ENCODE data around the gene FXYD1.

The FXYD1 gene

DNA sequence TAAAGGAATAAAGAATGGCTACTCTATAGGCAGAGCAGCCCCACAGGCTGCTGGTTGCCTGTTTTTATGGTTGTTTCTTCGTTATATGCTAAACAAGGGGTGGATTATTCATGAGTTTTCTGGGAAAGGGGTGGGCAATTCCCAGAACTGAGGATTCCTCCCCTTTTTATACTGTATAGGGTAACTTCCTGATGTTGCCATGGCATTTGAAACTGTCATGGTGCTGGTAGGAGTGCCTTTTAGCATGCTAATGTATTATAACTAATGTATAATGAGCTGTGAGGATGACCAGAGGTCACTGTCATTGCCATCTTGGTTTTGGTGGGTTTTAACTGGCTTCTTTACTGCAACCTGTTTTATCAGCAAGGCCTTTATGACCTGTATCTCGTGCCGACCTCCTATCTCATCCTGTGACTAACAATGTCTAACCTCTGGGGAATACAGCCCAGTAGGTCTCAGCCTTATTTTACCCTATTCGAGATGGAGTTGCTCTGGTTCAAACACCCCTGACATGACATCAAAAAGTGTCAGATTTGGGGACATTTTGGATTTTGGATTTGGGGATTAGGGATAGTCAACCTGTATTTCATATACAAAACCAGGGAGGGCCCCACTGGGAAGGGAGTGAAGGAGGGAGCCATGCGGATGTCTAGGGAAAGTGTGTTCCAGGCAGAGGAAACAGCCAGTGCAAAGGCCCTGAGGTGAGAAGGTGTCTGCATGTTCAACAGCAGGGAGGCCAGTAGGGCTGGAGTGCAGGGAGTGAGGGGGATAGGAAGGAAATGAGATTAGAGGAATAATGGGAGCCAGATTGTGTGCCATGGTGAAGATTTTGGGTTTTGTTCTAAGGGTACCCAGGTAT, 26.8 kb downstream of the FXYD1 start:
- FAIRE-seq: no peak

GRCh38 chr19:35166100-35167063, 27.8 kb downstream of the FXYD1 start:
- FAIRE-seq: no peak

- FAIRE-seq: no peak
Measured at GRCh38 chr19:35167251-35168119, 28.9 kb downstream of the FXYD1 start.

GRCh38 chr19:35168196-35168595, 29.6 kb downstream of the FXYD1 start:
- no peak for FAIRE-seq

DNA sequence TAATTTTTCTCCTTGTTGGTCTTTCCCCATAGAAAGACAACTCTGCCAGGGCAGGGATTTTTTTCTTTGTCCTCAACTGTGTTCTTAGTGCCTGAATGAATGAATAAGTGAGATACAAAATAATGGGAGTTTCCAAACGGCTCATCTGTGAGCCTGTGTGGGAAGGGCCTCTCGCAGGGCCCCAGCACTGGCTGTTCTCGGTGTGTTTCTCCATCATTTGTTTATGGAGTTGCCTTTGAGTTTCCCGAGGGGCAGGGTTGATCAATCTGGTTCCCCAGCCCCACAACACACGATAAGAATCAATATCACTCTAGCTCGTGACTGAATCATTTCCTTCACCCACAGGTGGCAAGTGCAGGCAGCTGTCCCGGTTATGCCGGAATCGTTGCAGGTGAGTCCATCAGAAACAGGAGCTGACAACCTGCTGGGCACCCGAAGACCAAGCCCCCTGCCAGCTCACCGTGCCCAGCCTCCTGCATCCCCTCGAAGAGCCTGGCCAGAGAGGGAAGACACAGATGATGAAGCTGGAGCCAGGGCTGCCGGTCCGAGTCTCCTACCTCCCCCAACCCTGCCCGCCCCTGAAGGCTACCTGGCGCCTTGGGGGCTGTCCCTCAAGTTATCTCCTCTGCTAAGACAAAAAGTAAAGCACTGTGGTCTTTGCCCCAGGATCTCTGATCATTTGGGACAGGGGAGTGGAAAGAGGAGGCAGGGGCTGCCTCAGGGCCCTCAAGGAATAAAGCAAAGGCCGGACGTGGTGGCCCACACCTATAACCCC, 30.8 kb downstream of the FXYD1 start:
- no peak for FAIRE-seq

DNA sequence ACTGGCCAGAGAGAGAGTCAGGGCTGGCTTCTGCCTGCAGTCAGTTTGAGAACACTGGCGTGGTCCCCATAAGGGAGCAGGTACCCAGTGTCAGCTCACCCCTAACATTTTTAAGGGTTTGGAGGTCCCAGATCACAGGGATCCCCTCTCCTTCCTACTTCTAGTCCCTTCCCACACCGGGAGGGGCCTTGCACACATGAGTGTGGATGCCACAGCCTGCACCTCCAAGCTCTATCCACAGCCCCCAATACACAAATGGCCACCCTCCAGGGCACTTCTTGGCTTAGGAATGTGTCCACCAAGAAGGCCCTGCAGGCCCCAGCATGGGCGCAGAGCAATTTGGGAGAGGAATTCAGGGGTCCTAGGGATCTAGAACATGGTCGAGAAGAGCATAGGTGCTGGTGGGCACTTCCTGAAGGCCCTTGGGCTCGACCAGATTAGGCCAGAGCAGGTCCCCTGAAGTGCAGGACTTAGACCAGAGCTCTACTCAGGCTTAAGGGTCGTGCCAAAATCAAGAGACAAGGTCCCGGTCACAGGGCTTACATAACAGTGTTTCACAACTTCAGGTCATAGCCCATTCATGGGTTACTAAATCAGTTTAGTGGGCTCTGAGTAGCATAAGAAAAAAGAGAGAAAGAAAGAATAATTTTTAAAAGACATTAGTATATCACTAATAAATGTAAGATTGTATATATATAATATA, 31.9 kb downstream of the FXYD1 start:
- no peak for FAIRE-seq

DNA sequence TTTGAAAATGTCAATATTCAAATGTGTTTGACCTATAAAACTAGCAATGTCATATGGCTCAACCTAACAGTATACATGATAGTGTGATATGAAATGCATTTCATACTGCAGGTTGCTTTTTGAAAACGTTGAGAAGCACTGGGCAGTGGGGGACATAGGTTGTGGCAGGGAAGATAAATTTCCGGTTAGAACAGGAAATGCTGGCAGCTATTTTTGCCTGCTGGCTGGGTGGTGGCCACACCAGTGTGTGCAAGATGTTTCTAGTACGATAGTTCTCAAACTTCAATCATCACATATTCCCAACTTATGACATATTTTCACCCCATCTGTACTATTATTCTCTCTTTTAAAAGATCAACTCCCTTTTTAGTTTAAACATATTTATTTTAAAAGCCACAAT, 33.1 kb downstream of the FXYD1 start:
- FAIRE-seq: no peak

DNA sequence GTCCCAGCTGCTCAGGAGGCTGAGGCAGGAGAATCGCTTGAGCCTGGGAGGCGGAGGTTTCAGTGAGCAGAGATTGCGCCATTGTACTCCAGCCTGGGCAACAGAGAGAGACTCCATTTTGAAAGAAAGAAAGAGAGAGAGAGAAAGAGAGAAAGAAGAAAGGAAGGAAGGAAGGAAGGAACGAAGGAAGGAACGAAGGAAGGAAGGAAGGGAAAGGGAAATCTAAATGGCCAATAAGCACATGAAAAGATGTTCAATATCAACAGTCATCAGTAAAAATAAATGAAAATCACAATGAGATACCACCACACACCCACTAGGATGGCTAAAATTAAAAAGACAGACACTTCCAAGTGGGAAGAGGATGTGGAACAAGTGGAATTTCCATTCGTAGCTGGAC, 35.6 kb downstream of the FXYD1 start:
- no peak for FAIRE-seq

GRCh38 chr19:35176181-35176570, 37.6 kb downstream of the FXYD1 start:
- no peak for FAIRE-seq

DNA sequence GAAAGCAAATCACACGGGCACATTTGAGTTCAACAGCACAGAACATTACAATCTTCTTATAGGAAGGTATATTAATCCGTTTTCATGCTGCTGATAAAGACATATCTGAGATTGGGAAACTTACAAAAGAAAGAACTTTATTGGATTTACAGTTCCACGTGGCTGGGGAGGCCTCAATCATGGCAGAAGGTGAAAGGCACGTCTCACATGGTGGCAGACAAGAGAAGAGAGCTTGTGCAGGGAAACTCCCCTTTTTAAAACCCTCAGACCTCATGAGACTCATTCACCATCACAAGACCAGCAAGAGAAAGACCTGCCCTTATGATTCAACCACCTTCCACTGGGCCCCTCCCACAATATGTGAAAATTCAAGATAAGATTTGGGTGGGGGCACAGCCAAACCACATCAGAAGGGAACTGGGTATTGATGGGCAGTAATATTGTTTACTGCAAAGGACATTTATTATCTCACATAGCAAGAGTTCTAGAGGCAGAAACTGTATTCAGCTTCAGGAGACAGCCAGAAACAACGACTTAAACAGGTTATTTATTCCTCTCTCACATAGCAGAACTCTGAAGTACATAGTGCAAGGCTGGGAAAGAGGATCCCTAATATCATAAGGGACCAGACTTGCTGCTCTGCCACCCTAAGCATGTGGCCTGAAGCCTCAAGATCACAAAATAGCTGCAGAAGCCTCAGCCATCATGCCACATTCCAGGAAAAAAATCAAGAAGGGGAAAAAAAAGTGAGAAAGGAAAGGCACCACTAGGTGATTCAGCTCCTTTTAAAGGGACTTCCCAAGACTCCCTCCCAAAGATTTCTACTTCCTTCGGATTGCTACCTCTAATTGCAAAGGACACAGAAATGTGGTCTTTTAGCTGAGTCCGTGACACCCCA, 39.0 kb downstream of the FXYD1 start:
- FAIRE-seq: no peak

DNA sequence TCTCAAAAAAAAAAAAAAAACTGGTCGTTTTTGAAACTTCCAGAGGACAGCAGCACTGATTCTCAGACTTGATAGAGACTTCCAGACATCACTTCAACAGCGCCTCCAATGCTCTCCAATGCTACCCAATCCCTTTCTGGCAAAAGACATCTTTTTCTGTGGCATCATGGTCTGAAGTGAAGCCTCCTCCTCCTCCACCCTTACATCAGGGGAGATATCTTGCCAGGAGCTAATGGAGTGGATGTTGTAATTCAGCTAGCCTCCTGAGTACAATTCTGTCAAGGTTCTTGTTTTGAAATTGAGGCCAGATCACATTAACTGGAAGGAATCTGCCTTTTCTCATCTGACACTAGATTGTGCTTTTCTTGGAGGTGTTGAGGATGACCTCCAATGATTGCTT, 40.1 kb downstream of the FXYD1 start:
- no peak for FAIRE-seq

GRCh38 chr19:35179830-35180229, 41.2 kb downstream of the FXYD1 start:
- FAIRE-seq: no peak

DNA sequence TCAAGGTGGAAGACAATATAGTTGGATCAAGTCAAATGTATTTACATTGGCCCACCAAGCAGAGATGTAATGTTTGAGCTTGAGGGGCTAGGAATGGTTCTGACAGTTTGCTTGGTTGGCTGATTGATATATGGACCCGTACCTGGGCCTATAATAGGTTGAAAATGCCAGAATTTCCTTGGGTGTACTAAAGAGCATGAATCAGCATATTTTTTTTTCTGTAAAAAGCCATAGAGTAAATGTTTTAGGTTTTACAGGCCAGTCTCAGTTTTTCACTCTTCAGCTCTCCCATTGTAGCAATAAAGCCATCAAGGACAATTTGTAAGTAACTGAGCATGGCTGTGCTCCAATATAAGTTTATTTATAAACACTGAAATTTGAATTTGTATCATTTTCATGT, 42.8 kb downstream of the FXYD1 start:
- no peak for FAIRE-seq

DNA sequence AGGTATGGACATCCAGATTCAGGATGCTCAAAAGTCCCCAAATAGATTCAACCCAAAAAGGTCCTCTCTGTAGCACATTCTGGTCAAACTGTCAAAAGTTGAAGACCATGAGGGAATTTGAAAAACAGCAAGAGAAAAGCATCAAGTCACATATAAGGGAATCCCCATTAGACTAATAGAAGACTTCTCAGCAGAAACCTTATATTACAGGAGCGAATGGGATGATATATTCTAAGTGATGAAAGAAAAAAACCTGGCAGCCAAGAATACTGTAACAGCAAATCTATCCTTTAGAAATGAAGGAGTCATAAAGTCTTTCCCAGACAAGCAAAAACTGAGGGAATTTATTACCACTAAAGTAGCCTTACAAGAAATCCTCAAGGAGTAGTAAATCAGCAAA, 45.6 kb downstream of the FXYD1 start:
- FAIRE-seq: no peak

DNA sequence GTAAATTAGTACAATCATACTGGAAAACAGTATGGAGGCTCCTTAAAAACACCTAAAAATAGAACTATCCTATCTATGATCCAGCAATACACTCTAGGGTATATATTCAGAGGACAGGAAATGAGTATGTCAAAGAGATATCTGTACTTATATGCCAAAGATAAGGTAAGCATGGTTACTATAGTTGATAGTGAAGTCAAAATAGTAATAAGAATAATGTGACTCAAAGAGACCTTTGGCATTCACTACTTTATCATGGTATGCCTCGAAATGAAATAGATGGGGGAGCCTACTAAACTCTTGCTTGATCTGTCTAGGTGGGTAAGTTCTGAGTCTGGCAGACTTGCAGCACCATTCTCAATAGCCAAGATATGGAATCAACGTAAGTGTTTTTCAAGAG, 46.3 kb downstream of the FXYD1 start:
- no peak for FAIRE-seq
